Colonic mucosa (tissue), 4 donors: Measurements from ENCODE around the gene AFM. TPM values are rescaled to one million over a fixed set of nuclear protein-coding genes. Genes with fewer than 3 reads are reported as not detected.

Experiments
- DNase-seq: peaks from one replicate; pipeline ENCODE4 v3.0.0-alpha.2; 2020
- H3K27ac ChIP-seq: fragments of 200-600 bp; one replicate; pipeline ENCODE4 v1.8.0; 2021
- H3K27me3 ChIP-seq: fragments of 200-600 bp; one replicate; pipeline ENCODE4 v1.8.0; 2021
- H3K36me3 ChIP-seq: fragments of 200-600 bp; one replicate; pipeline ENCODE4 v1.8.0; 2021
- H3K4me1 ChIP-seq: fragments of 200-600 bp; one replicate; pipeline ENCODE4 v1.8.0; 2021; ENCODE audit warnings: mild to moderate bottlenecking
- H3K4me3 ChIP-seq: fragments of 200-600 bp; one replicate; pipeline ENCODE4 v1.8.0; 2021
- H3K9ac ChIP-seq, 2 donors: one replicate each; pipeline ENCODE4 v1.7.0; 2013; ENCODE audit warnings: control low read depth in 2 of 2, low read depth in 2 of 2, low read length in 2 of 2
- H3K9me3 ChIP-seq: fragments of 200-600 bp; one replicate; pipeline ENCODE4 v1.8.0; 2021
- intact Hi-C: fragments of 100-400 bp; cut with DNase I; formaldehyde crosslinking; loops from one replicate; pipeline ENCODE4 v1.14.1; 2022
- total RNA-seq, 2 donors: library from RNA; stranded (reverse); fragmentation: NEBNext Ultra II Directional in 1 of 2; extraction: Animal tissue kit (Norgen Biotek cat#: 25700) in 1 of 2; gene quantifications; one replicate each; pipeline ENCODE4 v1.2.1, GENCODE V29; 2021
- TF ChIP-seq, protein P1 (sequence below): fragments of 200-600 bp; IDR thresholded peaks from one replicate; pipeline ENCODE4 v1.8.0; 2022; ENCODE audit warnings: antibody characterized with exemption, mild to moderate bottlenecking
- donor health status: healthy.
- donor health status: DM: no; HTN: no; CAD: no.
- donor health status: DM: no; HTN: no; CAD: no.

AFM gene
- total RNA-seq, 2 donors from 2014 or later, result 0.27 TPM; not detected in 1

DNA sequence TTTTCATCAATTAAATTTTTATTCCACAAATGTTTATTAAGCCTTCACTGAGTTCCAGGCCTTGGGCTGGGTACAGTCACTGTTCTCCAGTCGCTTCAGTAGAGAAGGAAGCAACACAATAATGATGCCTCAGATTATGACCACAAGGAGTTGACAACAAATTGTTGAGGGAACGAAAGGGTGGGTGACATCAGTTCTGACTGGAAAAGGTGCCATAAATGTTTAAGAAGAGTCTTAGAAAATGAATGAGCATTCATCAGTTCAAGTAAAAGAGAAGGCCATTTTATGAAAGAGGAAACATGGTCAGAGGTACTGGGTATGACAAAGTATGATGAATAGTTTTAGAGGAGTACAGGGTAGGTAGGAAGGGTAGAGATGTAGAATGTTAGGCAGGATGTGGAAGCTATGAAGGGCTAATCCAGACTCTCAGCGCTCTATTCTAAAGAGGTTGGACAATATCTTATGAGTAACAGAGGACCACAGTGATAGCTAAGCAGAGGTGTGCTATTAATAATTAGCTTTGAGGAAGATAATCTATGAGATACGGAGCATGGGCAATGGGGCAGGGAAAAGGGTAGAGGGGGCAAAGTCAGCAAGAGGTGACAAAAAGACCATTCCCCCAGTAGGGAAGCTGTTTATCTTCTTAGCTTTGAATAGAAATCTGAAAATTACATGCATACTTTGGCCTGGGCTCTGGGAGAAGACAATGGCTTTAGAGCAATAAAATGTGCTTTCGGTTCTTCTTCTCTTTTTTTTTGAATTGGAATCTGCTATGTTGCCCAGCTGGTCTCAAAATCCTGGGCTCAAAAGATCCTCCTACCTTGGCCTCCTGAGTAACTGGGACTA, 25.1 kb upstream of the AFM start:
- no peaks in the 10 kb centered on the region for H3K27me3 ChIP-seq
- DNase-seq, result no peak
- H3K36me3 ChIP-seq, result no peaks in the 10 kb centered on the region
- H3K4me3 ChIP-seq, result no peak overlapping the region
- H3K9ac ChIP-seq, result no peak overlapping the region
- H3K4me1 ChIP-seq, result no peaks in the 10 kb centered on the region
- TF ChIP-seq, protein P1, sequence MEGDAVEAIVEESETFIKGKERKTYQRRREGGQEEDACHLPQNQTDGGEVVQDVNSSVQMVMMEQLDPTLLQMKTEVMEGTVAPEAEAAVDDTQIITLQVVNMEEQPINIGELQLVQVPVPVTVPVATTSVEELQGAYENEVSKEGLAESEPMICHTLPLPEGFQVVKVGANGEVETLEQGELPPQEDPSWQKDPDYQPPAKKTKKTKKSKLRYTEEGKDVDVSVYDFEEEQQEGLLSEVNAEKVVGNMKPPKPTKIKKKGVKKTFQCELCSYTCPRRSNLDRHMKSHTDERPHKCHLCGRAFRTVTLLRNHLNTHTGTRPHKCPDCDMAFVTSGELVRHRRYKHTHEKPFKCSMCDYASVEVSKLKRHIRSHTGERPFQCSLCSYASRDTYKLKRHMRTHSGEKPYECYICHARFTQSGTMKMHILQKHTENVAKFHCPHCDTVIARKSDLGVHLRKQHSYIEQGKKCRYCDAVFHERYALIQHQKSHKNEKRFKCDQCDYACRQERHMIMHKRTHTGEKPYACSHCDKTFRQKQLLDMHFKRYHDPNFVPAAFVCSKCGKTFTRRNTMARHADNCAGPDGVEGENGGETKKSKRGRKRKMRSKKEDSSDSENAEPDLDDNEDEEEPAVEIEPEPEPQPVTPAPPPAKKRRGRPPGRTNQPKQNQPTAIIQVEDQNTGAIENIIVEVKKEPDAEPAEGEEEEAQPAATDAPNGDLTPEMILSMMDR, result no peak
- H3K27ac ChIP-seq, result no peak overlapping the region
- intact Hi-C loops, result no loop called here
- H3K9me3 ChIP-seq, result no peaks in the 10 kb centered on the region

DNA sequence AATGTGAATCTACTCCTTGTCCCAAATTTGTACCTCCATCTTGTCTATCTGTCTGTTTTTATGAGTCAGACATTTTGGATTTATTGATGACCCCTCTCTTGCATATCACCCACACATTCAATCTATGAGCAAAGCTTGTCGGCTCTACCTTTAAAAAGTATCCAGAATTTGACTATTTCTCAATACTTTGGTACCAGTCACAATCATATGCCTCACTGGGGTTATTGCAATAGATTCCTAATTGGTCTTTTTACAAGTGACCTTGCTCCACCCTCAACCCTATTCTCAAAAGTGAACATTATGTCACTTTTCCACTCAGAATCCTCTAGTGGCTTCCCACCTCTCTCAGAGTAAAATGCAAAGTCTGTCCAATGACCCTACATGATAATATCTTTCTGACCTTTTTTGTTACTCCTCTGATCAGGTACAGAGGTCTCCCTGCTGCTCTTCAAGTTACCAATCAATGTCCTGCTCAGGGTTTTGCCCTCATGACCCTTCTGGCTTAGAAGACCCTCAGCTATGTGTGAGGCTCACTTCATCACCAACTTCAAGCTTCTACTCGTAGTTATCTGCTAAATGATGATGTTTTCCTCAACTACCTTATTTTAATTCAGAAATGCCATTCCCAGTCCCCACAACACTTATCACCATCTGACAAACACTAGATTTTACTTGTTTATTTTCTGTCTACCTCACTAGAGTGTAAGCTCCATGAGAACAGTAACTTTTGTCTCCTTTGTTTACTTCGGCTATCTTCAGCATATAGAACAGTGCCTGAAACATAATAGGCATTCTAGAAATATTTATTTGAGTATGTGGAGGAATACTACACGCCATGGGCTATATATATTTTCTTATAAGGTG, 23.1 kb upstream of the AFM start:
- DNase-seq, result no peak
- Histone ChIP-seq H3K9me3 (no peaks in the 10 kb centered on the region), H3K36me3 (no peaks in the 10 kb centered on the region), H3K4me1 (no peaks in the 10 kb centered on the region), H3K27me3 (no peaks in the 10 kb centered on the region), H3K9ac (no peak overlapping the region), H3K4me3 (no peak overlapping the region), H3K27ac (no peak overlapping the region)
- intact Hi-C loops, result no loop called here
- TF ChIP-seq, protein P1, result no peak

DNA sequence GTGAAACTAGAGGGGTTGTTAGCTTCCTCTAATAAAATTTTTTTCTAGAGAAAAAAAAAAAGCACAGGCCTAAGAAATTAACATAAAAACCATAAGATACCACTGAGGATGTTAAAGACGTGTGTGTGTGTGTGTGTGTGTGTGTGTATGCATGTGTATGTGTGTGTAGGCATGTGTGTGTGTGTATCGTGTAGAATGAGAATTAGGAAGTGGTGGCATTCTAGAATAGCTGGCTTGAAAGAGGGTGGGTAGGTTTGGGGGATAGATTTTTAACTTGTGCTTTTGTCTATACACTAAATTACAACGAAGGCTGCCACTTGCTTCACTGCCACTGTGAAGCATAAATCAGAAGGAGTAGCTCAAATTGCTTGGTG, 22.5 kb upstream of the AFM start:
- Histone ChIP-seq H3K27me3 (no peaks in the 10 kb centered on the region), H3K4me3 (no peak overlapping the region), H3K9me3 (no peaks in the 10 kb centered on the region), H3K4me1 (no peaks in the 10 kb centered on the region), H3K36me3 (no peaks in the 10 kb centered on the region), H3K9ac (no peak overlapping the region), H3K27ac (no peak overlapping the region)
- intact Hi-C loops, result no loop called here
- TF ChIP-seq, protein P1, result no peak
- no peak for DNase-seq

DNA sequence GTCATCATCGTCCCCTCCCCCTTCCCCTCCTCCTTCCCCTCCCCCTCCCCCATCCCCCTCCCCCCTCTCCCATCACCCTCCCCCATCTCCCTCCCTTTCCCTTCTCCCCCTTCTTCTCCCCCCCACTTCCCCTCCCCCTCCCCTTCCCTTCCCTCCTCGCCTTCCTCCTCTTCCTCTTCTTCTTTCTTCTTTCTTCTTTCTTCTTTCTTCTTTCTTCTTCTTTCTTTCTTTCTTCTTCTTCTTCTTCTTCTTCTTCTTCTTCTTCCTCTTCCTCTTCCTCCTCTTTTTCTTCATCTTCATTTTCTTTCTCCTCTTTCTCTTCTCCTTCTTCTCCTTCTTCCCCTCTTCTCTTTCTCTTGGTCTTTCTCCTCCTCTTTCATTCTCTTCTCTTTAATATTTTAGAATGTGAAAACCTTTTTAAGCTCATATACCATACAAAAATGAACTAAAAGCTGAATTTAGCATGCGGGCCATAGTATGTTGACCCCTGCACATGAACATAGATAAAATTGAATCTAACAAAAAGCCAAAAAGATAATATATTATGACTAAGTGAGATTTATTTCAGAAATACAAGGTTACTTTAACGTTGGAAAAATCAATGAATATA, 20.5 kb upstream of the AFM start:
- H3K4me1 ChIP-seq, result no peaks in the 10 kb centered on the region
- H3K27me3 ChIP-seq, result no peaks in the 10 kb centered on the region
- H3K36me3 ChIP-seq, result no peaks in the 10 kb centered on the region
- DNase-seq, result no peak
- no peaks in the 10 kb centered on the region for H3K9me3 ChIP-seq
- TF ChIP-seq, protein P1, result no peak
- intact Hi-C loops, result no loop called here
- H3K27ac ChIP-seq, result no peak overlapping the region
- no peak overlapping the region for H3K9ac ChIP-seq
- no peak overlapping the region for H3K4me3 ChIP-seq

DNA sequence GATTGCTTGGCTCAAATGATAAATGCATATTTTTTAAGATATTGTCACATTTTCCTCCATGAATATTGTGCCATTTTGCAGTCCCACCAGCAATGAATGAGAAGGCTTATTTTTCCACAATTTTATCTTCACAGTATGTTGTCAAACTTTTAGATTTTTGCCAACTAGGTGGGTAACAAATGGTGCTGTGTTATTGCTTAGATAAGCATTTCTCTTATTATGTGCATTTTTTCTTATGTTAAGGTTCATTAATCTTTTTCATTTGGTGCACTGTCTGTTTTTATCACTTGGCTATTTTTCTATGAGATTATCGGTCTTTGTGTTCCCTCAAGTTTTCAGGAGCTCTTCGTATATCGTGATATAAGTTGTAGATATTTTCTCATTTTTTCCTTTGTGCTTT, 13.4 kb upstream of the AFM start:
- H3K27ac ChIP-seq, result no peak overlapping the region
- H3K9ac ChIP-seq, result no peak overlapping the region
- no peaks in the 10 kb centered on the region for H3K9me3 ChIP-seq
- H3K27me3 ChIP-seq, result no peaks in the 10 kb centered on the region
- TF ChIP-seq, protein P1, result no peak
- no peaks in the 10 kb centered on the region for H3K36me3 ChIP-seq
- no peaks in the 10 kb centered on the region for H3K4me1 ChIP-seq
- no peak for DNase-seq
- intact Hi-C loops, result no loop called here
- no peak overlapping the region for H3K4me3 ChIP-seq
